DND-41 (cell line): ENCODE data around the gene RBMS3.

Source experiments
- ATAC-seq: fragments of 200-7000 bp; cut with Tn5 transposase; 3 replicates; pipeline ENCODE4 v1.9.1; 2021; ENCODE audit warnings: low read depth; ENCODE audit not compliant: insufficient read depth
- DNase-seq: peaks from one replicate; pipeline ENCODE4 v3.0.0-alpha.2; 2020
- H2AFZ ChIP-seq: 2 replicates; pipeline ENCODE4 v1.6.0; 2012; ENCODE audit warnings: low read depth, low read length
- H3K27ac ChIP-seq: 2 replicates; pipeline ENCODE4 v1.5.1; 2012; ENCODE audit warnings: low read length, inconsistent platforms
- H3K27me3 ChIP-seq: fragments of 200-600 bp; sonication (generic); 2 replicates; pipeline ENCODE4 v1.6.0; 2012; ENCODE audit warnings: low read length, mild to moderate bottlenecking, inconsistent platforms; ENCODE audit not compliant: insufficient read depth, poor library complexity
- H3K36me3 ChIP-seq: 2 replicates; pipeline ENCODE4 v1.5.1; 2012; ENCODE audit warnings: low read length, inconsistent platforms; ENCODE audit not compliant: insufficient read depth
- H3K4me1 ChIP-seq: 2 replicates; pipeline ENCODE4 v1.5.1; 2012; ENCODE audit warnings: mild to moderate bottlenecking, low read length; ENCODE audit not compliant: insufficient read depth
- H3K4me2 ChIP-seq: 2 replicates; pipeline ENCODE4 v1.6.0; 2012; ENCODE audit warnings: mild to moderate bottlenecking, moderate library complexity, low read length, inconsistent platforms; ENCODE audit not compliant: insufficient read depth
- H3K4me3 ChIP-seq, 2 experiments: fragments of 200-600 bp in 1 of 2; shearing (Covaris generic) in 1 of 2; 2 replicates each; pipeline ENCODE4 v1.5.1; 2012 to 2016; ENCODE audit warnings: inconsistent platforms in 2 of 2, low read length in 2 of 2, mild to moderate bottlenecking in 2 of 2, low read depth in 1 of 2, moderate library complexity in 1 of 2
- H3K79me2 ChIP-seq: 2 replicates; pipeline ENCODE4 v1.6.0; 2012; ENCODE audit warnings: low read length, inconsistent platforms; ENCODE audit not compliant: insufficient read depth
- H3K9ac ChIP-seq: 2 replicates; pipeline ENCODE4 v1.6.0; 2012; ENCODE audit warnings: low read depth, mild to moderate bottlenecking, inconsistent platforms, low read length, moderate library complexity
- H3K9me3 ChIP-seq: 2 replicates; pipeline ENCODE4 v1.5.1; 2012; ENCODE audit warnings: low read length, moderate library complexity, mild to moderate bottlenecking, inconsistent platforms; ENCODE audit not compliant: insufficient read depth, severe bottlenecking
- H4K20me1 ChIP-seq: 2 replicates; pipeline ENCODE4 v1.6.0; 2012; ENCODE audit warnings: low read length; ENCODE audit not compliant: insufficient read depth
- CTCF ChIP-seq: IDR thresholded peaks from 2 replicates; pipeline ENCODE4 v1.5.1; 2012; ENCODE audit warnings: borderline replicate concordance, low read length, moderate library complexity, mild to moderate bottlenecking; ENCODE audit not compliant: poor library complexity, severe bottlenecking; ENCODE audit errors: extremely low read depth
- EZH2 ChIP-seq: IDR thresholded peaks from 3 replicates; pipeline ENCODE4 v1.6.1; 2012; ENCODE audit warnings: borderline replicate concordance, low read depth, mild to moderate bottlenecking, moderate library complexity, low read length, inconsistent platforms; ENCODE audit not compliant: severe bottlenecking

Gene RBMS3

GRCh38 chr3:29936766-29937165 is 655.9 kb downstream of the RBMS3 start:
- DNase-seq, result no peak
- Histone ChIP-seq H3K27ac (no peak overlapping the region), H3K4me1 (no peaks in the 10 kb centered on the region), H3K4me3 (no peak overlapping the region), H3K36me3 (no peaks in the 10 kb centered on the region), H4K20me1 (no peaks in the 10 kb centered on the region), H2AFZ (no peak overlapping the region), H3K4me2 (no peak overlapping the region), H3K27me3 (no peaks in the 10 kb centered on the region), H3K79me2 (no peaks in the 10 kb centered on the region), H3K9me3 (no peaks in the 10 kb centered on the region), H3K9ac (no peak overlapping the region)
- no peak for ATAC-seq
- no peak for TF ChIP-seq EZH2
- no peak for TF ChIP-seq CTCF

- H3K4me2 ChIP-seq, result no peak overlapping the region
- H3K36me3 ChIP-seq, result no peaks in the 10 kb centered on the region
- no peak overlapping the region for H3K4me3 ChIP-seq
- H3K9ac ChIP-seq, result no peak overlapping the region
- H3K9me3 ChIP-seq, result no peaks in the 10 kb centered on the region
- no peak overlapping the region for H2AFZ ChIP-seq
- ATAC-seq (no peak), DNase-seq (no peak)
- TF ChIP-seq EZH2, result no peak
- TF ChIP-seq CTCF, result no peak
- no peaks in the 10 kb centered on the region for H3K4me1 ChIP-seq
- H3K79me2 ChIP-seq, result no peaks in the 10 kb centered on the region
- no peaks in the 10 kb centered on the region for H3K27me3 ChIP-seq
- H3K27ac ChIP-seq, result no peak overlapping the region
- no peaks in the 10 kb centered on the region for H4K20me1 ChIP-seq
Measured at GRCh38 chr3:29937185-29937584, 656.3 kb downstream of the RBMS3 start.

- Histone ChIP-seq H3K9me3 (no peaks in the 10 kb centered on the region), H2AFZ (no peak overlapping the region), H3K9ac (no peak overlapping the region), H3K27ac (no peak overlapping the region), H4K20me1 (no peaks in the 10 kb centered on the region), H3K79me2 (no peaks in the 10 kb centered on the region), H3K36me3 (no peaks in the 10 kb centered on the region), H3K4me1 (no peaks in the 10 kb centered on the region), H3K27me3 (no peaks in the 10 kb centered on the region), H3K4me2 (no peak overlapping the region), H3K4me3 (no peak overlapping the region)
- TF ChIP-seq CTCF, result no peak
- TF ChIP-seq EZH2, result no peak
- DNase-seq, result no peak
- no peak for ATAC-seq
Measured at GRCh38 chr3:29940759-29941323, 660.0 kb downstream of the RBMS3 start.

- no peaks in the 10 kb centered on the region for H3K36me3 ChIP-seq
- no peaks in the 10 kb centered on the region for H3K4me1 ChIP-seq
- H3K27me3 ChIP-seq, result no peaks in the 10 kb centered on the region
- TF ChIP-seq EZH2 (no peak), CTCF (no peak)
- no peak for ATAC-seq
- H3K9ac ChIP-seq, result no peak overlapping the region
- H2AFZ ChIP-seq, result no peak overlapping the region
- H3K79me2 ChIP-seq, result no peaks in the 10 kb centered on the region
- no peaks in the 10 kb centered on the region for H3K9me3 ChIP-seq
- no peak for DNase-seq
- H3K4me2 ChIP-seq, result no peak overlapping the region
- H4K20me1 ChIP-seq, result no peaks in the 10 kb centered on the region
- H3K27ac ChIP-seq, result no peak overlapping the region
- H3K4me3 ChIP-seq, result no peak overlapping the region
Measured at GRCh38 chr3:29942297-29942696, 661.4 kb downstream of the RBMS3 start.
